Endodermal cell (in vitro differentiated cells): ENCODE measurements around the gene MEX3C. TPM values are rescaled to one million over a fixed set of nuclear protein-coding genes. Genes with fewer than 3 reads are reported as not detected.
A peak's percentile ranks its signal among the peaks of the same experiment; 100 is the strongest.

Experiments
- DNase-seq: peaks from one replicate; pipeline ENCODE4 v3.0.0-alpha.2; 2017
- H3K27ac ChIP-seq: 2 replicates; pipeline ENCODE4 v1.5.1; 2013; ENCODE audit warnings: mild to moderate bottlenecking, low read depth, low read length, moderate library complexity
- H3K27me3 ChIP-seq: 2 replicates; pipeline ENCODE4 v1.6.1; 2013; ENCODE audit warnings: mild to moderate bottlenecking, low read length, moderate library complexity; ENCODE audit not compliant: insufficient read depth, control insufficient read depth, poor library complexity, severe bottlenecking
- H3K36me3 ChIP-seq: 2 replicates; pipeline ENCODE4 v1.7.0; 2013; ENCODE audit warnings: mild to moderate bottlenecking, low read length, moderate library complexity; ENCODE audit not compliant: control insufficient read depth, insufficient read depth
- H3K4me1 ChIP-seq: one replicate; pipeline ENCODE4 v1.7.0; 2013; ENCODE audit warnings: low read length; ENCODE audit not compliant: control insufficient read depth, insufficient read depth
- H3K4me3 ChIP-seq: 2 replicates; pipeline ENCODE4 v1.5.1; 2013; ENCODE audit warnings: mild to moderate bottlenecking, low read length, moderate library complexity
- H3K9ac ChIP-seq: 2 replicates; pipeline ENCODE4 v1.6.1; 2013; ENCODE audit warnings: mild to moderate bottlenecking, low read length, moderate library complexity; ENCODE audit not compliant: poor library complexity, severe bottlenecking; ENCODE audit errors: extremely low read depth
- H3K9me3 ChIP-seq: 2 replicates; pipeline ENCODE4 v1.6.1; 2013; ENCODE audit warnings: mild to moderate bottlenecking, low read length, moderate library complexity; ENCODE audit not compliant: control insufficient read depth
- H3K27ac Mint-ChIP-seq: 2 replicates; pipeline ENCODE4 v1.8.0; 2020; ENCODE audit warnings: mixed read lengths
- H3K27me3 Mint-ChIP-seq: 2 replicates; pipeline ENCODE4 v1.8.0; 2021; ENCODE audit warnings: mild to moderate bottlenecking, mixed read lengths; ENCODE audit not compliant: insufficient read depth
- H3K36me3 Mint-ChIP-seq: 2 replicates; pipeline ENCODE4 v1.8.0; 2020; ENCODE audit warnings: low read depth, mixed read lengths
- H3K4me1 Mint-ChIP-seq: 2 replicates; pipeline ENCODE4 v1.8.0; 2020; ENCODE audit warnings: mixed read lengths
- H3K4me3 Mint-ChIP-seq: 2 replicates; pipeline ENCODE4 v1.8.0; 2020; ENCODE audit warnings: mild to moderate bottlenecking, moderate library complexity, mixed read lengths
- H3K9me3 Mint-ChIP-seq: 2 replicates; pipeline ENCODE4 v1.8.0; 2020; ENCODE audit warnings: mild to moderate bottlenecking, mixed read lengths
- CTCF ChIP-seq: fragments of 200-600 bp; sonication (generic); conservative IDR thresholded peaks from 2 replicates; pipeline ENCODE4 v1.5.0; 2021; ENCODE audit warnings: antibody characterized with exemption, mild to moderate bottlenecking
- WGBS, 2 experiments: methylation state at CpG; one replicate each; pipeline versions ENCODE4 v1.1.5 to v1.1.7; 2013; ENCODE audit warnings: missing lambda C conversion rate in 2 of 2, mixed read lengths in 1 of 2; ENCODE audit not compliant: insufficient coverage in 1 of 2, insufficient read length in 1 of 2; 5-methylcytosine and 5-hydroxymethylcytosine counted together
- total RNA-seq, 2 donors: library from RNA; stranded (reverse); fragmentation: NEBNext Ultra II Directional in 1 of 2; extraction: Animal tissue kit (Norgen Biotek cat#: 25700) in 1 of 2; gene quantifications; 2 replicates in 1 of 2; 3 replicates in 1 of 2; pipeline ENCODE4 v1.2.1, GENCODE V29; 2021

The MEX3C gene
- total RNA-seq, 2 donors from 2014 or later = 60.1 to 68.4 TPM

GRCh38 chr18:51196118-51196810, 1.2 kb downstream of the MEX3C start:
- 0 to 1% methylated on average over 26 to 67 of the region's 67 CpGs for WGBS, 2 experiments
- no peaks in the 10 kb centered on the region for H3K4me1 ChIP-seq
- peaks cover 5% of the 10 kb centered on the region for H3K36me3 Mint-ChIP-seq
- TF ChIP-seq CTCF = no peak
- no peaks in the 10 kb centered on the region for H3K27me3 Mint-ChIP-seq
- H3K4me3 ChIP-seq = peak overlapping the region; percentile 90
- peak overlapping the region; percentile 97 for H3K27ac Mint-ChIP-seq
- H3K27ac ChIP-seq = peak overlapping the region; percentile 93
- peaks cover 28% of the 10 kb centered on the region for H3K4me1 Mint-ChIP-seq
- peak; percentile 60 for DNase-seq
- H3K36me3 ChIP-seq = peaks cover 27% of the 10 kb centered on the region
- H3K9ac ChIP-seq = peak overlapping the region; percentile 96
- no peaks in the 10 kb centered on the region for H3K9me3 ChIP-seq
- no peaks in the 10 kb centered on the region for H3K9me3 Mint-ChIP-seq
- H3K27me3 ChIP-seq = no peaks in the 10 kb centered on the region
- H3K4me3 Mint-ChIP-seq = peak overlapping the region; percentile 99

- peak overlapping the region; percentile 96 for H3K9ac ChIP-seq
- TF ChIP-seq CTCF = no peak
- 0% methylated on average over 8 to 13 of the region's 13 CpGs for WGBS, 2 experiments
- H3K4me3 ChIP-seq = peak overlapping the region; percentile 90
- peak overlapping the region; percentile 99 for H3K4me3 Mint-ChIP-seq
- H3K4me1 Mint-ChIP-seq = peaks cover 33% of the 10 kb centered on the region
- peak overlapping the region; percentile 93 for H3K27ac ChIP-seq
- H3K27me3 Mint-ChIP-seq = no peaks in the 10 kb centered on the region
- no peaks in the 10 kb centered on the region for H3K9me3 ChIP-seq
- H3K4me1 ChIP-seq = no peaks in the 10 kb centered on the region
- H3K27me3 ChIP-seq = no peaks in the 10 kb centered on the region
- no peaks in the 10 kb centered on the region for H3K9me3 Mint-ChIP-seq
- H3K27ac Mint-ChIP-seq = peak overlapping the region; percentile 97
- DNase-seq = peak; percentile 74
- peaks cover 5% of the 10 kb centered on the region for H3K36me3 Mint-ChIP-seq
- H3K36me3 ChIP-seq = peaks cover 33% of the 10 kb centered on the region
Measured at GRCh38 chr18:51195451-51196117, 1.9 kb downstream of the MEX3C start.

GRCh38 chr18:51195086-51195450, 2.4 kb downstream of the MEX3C start:
- peak overlapping the region; percentile 96 for H3K9ac ChIP-seq
- H3K27me3 ChIP-seq = no peaks in the 10 kb centered on the region
- no peak for TF ChIP-seq CTCF
- Mint-ChIP-seq H3K27ac (peak overlapping the region; percentile 97), H3K36me3 (peaks cover 5% of the 10 kb centered on the region), H3K27me3 (no peaks in the 10 kb centered on the region), H3K9me3 (no peaks in the 10 kb centered on the region), H3K4me3 (peak overlapping the region; percentile 99), H3K4me1 (peaks cover 33% of the 10 kb centered on the region)
- 4 to 10% methylated on average over 2 to 3 of the region's 3 CpGs for WGBS, 2 experiments
- H3K9me3 ChIP-seq = no peaks in the 10 kb centered on the region
- H3K4me1 ChIP-seq = no peaks in the 10 kb centered on the region
- no peak for DNase-seq
- peak overlapping the region; percentile 90 for H3K4me3 ChIP-seq
- H3K36me3 ChIP-seq = peaks cover 38% of the 10 kb centered on the region
- H3K27ac ChIP-seq = peak overlapping the region; percentile 93
